ENCODE results near the gene FCER1G. TPM values are rescaled to one million over a fixed set of nuclear protein-coding genes. Genes with fewer than 3 reads are reported as not detected.

Gene FCER1G
- total and polyA plus RNA-seq, 2 donors (not counting 3 experiments of a cell fraction or from before 2014, with no cell fraction given): 1.1 to 1.6 TPM

DNA sequence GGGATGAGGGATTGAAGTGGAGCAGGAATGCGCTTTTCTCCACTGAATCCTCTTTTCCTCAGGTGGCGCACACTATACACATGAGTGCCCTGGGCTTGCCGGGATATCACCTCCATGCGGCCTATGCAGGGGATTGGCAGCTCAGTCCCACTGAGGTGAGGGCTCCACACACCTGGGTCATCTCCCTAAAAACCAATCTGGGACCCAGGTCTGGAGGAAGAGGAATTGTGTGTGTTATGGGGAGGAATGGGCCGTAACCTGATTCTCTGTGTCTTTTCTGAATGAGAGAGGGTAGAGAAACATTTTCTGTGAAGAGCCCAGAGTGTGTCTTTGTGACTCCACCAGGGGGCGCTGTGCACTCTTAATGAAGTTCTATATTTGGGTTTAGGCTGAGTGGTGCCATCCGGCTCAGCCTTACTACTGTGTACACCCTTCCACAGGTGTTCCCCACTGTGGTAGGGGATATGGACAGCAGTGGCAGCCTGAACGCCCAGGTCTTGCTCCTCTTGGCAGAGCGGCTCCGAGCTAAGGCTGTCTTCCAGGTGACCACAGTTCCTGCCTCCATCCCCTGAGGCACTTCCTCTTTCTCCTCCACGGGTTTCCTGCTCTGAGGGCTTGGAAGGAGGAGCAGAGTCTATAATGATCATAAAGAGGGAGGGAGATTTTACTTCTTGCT lies 12.2 kb downstream of the FCER1G start:
- no TSS peak for BruUV-seq (replicated peaks)
- no peaks in the 10 kb centered on the region for H3K9me1 ChIP-seq (replicated peaks; ENCODE audit: control insufficient read depth, extremely low read depth, insufficient read depth, low read length)
- intact Hi-C loops (cut with micrococcal nuclease) (loop anchor here (1.0 kb wide), 4 partner anchors 64 to 155 kb away; partner anchors contain the start of gene SDHC), dilution Hi-C loops (cut with MboI; ENCODE audit: extremely low pct_ligation_motif_present, low sequenced_read_pairs) (no loop called here)
- no peaks in the 10 kb centered on the region for H3K9me3 ChIP-seq (replicated peaks; ENCODE audit: control insufficient read depth, insufficient read depth, low read length)
- H3K9ac ChIP-seq (replicated peaks; ENCODE audit: extremely low read depth, insufficient read depth, low read length): peak overlapping the region; percentile 28
- FAIRE-seq (peak; percentile 88), DNase-seq (ENCODE audit: low read depth, low spot score) (peak; percentile 72)
- H4K20me1 ChIP-seq (replicated peaks; ENCODE audit: control insufficient read depth, extremely low read depth, insufficient read depth, low read length): no peaks in the 10 kb centered on the region
- H3K4me2 ChIP-seq (ENCODE audit: insufficient read depth, low read length): peak overlapping the region; percentile 80
- peak overlapping the region in 2 of 3 experiments; percentile 29 to 83 for H3K4me3 ChIP-seq (replicated peaks in 1 of 3; ENCODE audit: insufficient read depth in 1 of 3, low read depth in 1 of 3, low read length in 3 of 3)
- H3K27me3 ChIP-seq (ENCODE audit: control insufficient read depth in 2 of 2, insufficient read depth in 2 of 2, low read length in 2 of 2): no peaks in the 10 kb centered on the region
- TF ChIP-seq, protein P1, sequence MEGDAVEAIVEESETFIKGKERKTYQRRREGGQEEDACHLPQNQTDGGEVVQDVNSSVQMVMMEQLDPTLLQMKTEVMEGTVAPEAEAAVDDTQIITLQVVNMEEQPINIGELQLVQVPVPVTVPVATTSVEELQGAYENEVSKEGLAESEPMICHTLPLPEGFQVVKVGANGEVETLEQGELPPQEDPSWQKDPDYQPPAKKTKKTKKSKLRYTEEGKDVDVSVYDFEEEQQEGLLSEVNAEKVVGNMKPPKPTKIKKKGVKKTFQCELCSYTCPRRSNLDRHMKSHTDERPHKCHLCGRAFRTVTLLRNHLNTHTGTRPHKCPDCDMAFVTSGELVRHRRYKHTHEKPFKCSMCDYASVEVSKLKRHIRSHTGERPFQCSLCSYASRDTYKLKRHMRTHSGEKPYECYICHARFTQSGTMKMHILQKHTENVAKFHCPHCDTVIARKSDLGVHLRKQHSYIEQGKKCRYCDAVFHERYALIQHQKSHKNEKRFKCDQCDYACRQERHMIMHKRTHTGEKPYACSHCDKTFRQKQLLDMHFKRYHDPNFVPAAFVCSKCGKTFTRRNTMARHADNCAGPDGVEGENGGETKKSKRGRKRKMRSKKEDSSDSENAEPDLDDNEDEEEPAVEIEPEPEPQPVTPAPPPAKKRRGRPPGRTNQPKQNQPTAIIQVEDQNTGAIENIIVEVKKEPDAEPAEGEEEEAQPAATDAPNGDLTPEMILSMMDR (IDR thresholded peaks at IDR 0.05; ENCODE audit: extremely low read depth in 1 of 2, insufficient read depth in 1 of 2, low read depth in 1 of 2, low read length in 2 of 2): peak; percentile 76 to 78
- no peak for TF ChIP-seq GATA2 (IDR thresholded peaks at IDR 0.05; ENCODE audit: insufficient read depth, insufficient read length, low read depth, low read length)
- TF ChIP-seq POLR2AphosphoS5 (IDR thresholded peaks at IDR 0.05; ENCODE audit: insufficient read depth, low read depth, low read length): peak; percentile 26
- peak; percentile 59 for TF ChIP-seq POLR2A (IDR thresholded peaks at IDR 0.05; ENCODE audit: low read depth, low read length)
- TF ChIP-seq JUN (IDR thresholded peaks at IDR 0.05; ENCODE audit: borderline replicate concordance, insufficient read depth, insufficient read length, low read depth): no peak
- no peak for TF ChIP-seq MAX (IDR thresholded peaks at IDR 0.05; ENCODE audit: insufficient read depth, insufficient read length)
- TF ChIP-seq EZH2 (IDR thresholded peaks at IDR 0.05; ENCODE audit: borderline replicate concordance, low read depth, low read length, severe bottlenecking): no peak
- no peak for TF ChIP-seq FOS (IDR thresholded peaks at IDR 0.05; ENCODE audit: borderline replicate concordance, insufficient read depth, low read length)
- TF ChIP-seq MYC (IDR thresholded peaks at IDR 0.05; ENCODE audit: low read depth, low read length): no peak
- H3K4me1 ChIP-seq (ENCODE audit: control insufficient read depth, extremely low read depth, insufficient read depth, low read length): peaks cover 18% of the 10 kb centered on the region
- H3K36me3 ChIP-seq (ENCODE audit: control insufficient read depth in 2 of 2, extremely low read depth in 1 of 2, insufficient read depth in 2 of 2, low read length in 2 of 2): peaks cover 10% of the 10 kb centered on the region in 2 experiments
- H2AFZ ChIP-seq (ENCODE audit: low read depth, low read length): peak overlapping the region; percentile 75
- H3K27ac ChIP-seq (ENCODE audit: insufficient read depth, low read depth, low read length): peak overlapping the region; percentile 25
- ChIA-PET CTCF (interaction anchor here (0.6 to 6.9 kb wide), 23 partner anchors 8 to 156 kb away, joined by 3 to 156 read pairs (median 5); partner anchors contain the start of genes ADAMTS4, CFAP126, FCER1G and NDUFS2), POLR2A (no interaction called here)
- no peaks in the 10 kb centered on the region for H3K79me2 ChIP-seq (ENCODE audit: control insufficient read depth, insufficient read depth, low read length)

Measured in endothelial cell of umbilical vein (primary cell).